MM.1S (cell line): ENCODE results near the gene CAB39L.

Source experiments
- DNase-seq: peaks from one replicate; pipeline ENCODE4 v3.0.0-alpha.2; 2015
- H2AFZ ChIP-seq: fragments of 300-600 bp; sonication (generic); 2 replicates; pipeline ENCODE4 v1.6.0; 2016; ENCODE audit warnings: antibody characterized with exemption, low read length
- H3F3A ChIP-seq: fragments of 300-600 bp; sonication (generic); 2 replicates; pipeline ENCODE4 v1.6.1; 2016; ENCODE audit warnings: mild to moderate bottlenecking, antibody characterized with exemption, low read length, moderate library complexity, mixed read lengths; ENCODE audit not compliant: insufficient read depth
- H3K27ac ChIP-seq: fragments of 300-600 bp; sonication (generic); 2 replicates; pipeline ENCODE4 v1.5.1; 2016; ENCODE audit warnings: mild to moderate bottlenecking, low read length
- H3K27me3 ChIP-seq: fragments of 300-600 bp; sonication (generic); replicated peaks from 2 replicates; pipeline ENCODE4 v1.6.0; 2016; ENCODE audit warnings: low read length; ENCODE audit not compliant: insufficient read depth
- H3K36me3 ChIP-seq: fragments of 300-600 bp; sonication (generic); replicated peaks from 2 replicates; pipeline ENCODE4 v1.6.1; 2016; ENCODE audit warnings: mild to moderate bottlenecking, low read length, mixed read lengths; ENCODE audit not compliant: insufficient read depth
- H3K4me1 ChIP-seq: fragments of 300-600 bp; sonication (generic); 2 replicates; pipeline ENCODE4 v1.6.1; 2016; ENCODE audit warnings: low read length, mixed read lengths
- H3K4me2 ChIP-seq: fragments of 300-600 bp; sonication (generic); 2 replicates; pipeline ENCODE4 v1.6.0; 2016; ENCODE audit warnings: low read depth, low read length
- H3K4me3 ChIP-seq: fragments of 300-600 bp; sonication (generic); 2 replicates; pipeline ENCODE4 v1.5.1; 2016; ENCODE audit warnings: low read length, mixed read lengths
- H3K79me2 ChIP-seq: fragments of 300-600 bp; sonication (generic); 2 replicates; pipeline ENCODE4 v1.6.1; 2016; ENCODE audit warnings: mixed run types, low read length, mixed read lengths
- H3K9ac ChIP-seq: fragments of 300-600 bp; sonication (generic); 2 replicates; pipeline ENCODE4 v1.6.1; 2016; ENCODE audit warnings: low read length, mixed read lengths
- H3K9me2 ChIP-seq: fragments of 300-600 bp; sonication (generic); replicated peaks from 2 replicates; pipeline ENCODE4 v1.6.1; 2016; ENCODE audit warnings: mild to moderate bottlenecking, low read length, mixed read lengths; ENCODE audit not compliant: insufficient read depth
- H3K9me3 ChIP-seq: fragments of 300-600 bp; sonication (generic); replicated peaks from 2 replicates; pipeline ENCODE4 v1.6.1; 2016; ENCODE audit warnings: mild to moderate bottlenecking, low read length, mixed read lengths; ENCODE audit not compliant: insufficient read depth
- H4K20me1 ChIP-seq: fragments of 300-600 bp; sonication (generic); 2 replicates; pipeline ENCODE4 v1.6.1; 2016; ENCODE audit warnings: mild to moderate bottlenecking, low read length, moderate library complexity, mixed read lengths; ENCODE audit not compliant: insufficient read depth
- EZH2 ChIP-seq: fragments of 300-600 bp; sonication (generic); optimal IDR thresholded peaks from 2 replicates; pipeline ENCODE3; 2017; ENCODE audit warnings: low read depth, mild to moderate bottlenecking, antibody characterized with exemption, low read length, mixed read lengths
- EZH2phosphoT487 ChIP-seq: fragments of 300-600 bp; sonication (generic); IDR thresholded peaks from 2 replicates; pipeline ENCODE4 v1.6.1; 2018; ENCODE audit warnings: antibody characterized with exemption, low read length
- TF ChIP-seq, protein P1 (sequence below): fragments of 300-600 bp; sonication (generic); IDR thresholded peaks from 2 replicates; pipeline ENCODE4 v1.5.1; 2016; ENCODE audit warnings: antibody characterized with exemption, low read length, mixed read lengths

The CAB39L gene

DNA sequence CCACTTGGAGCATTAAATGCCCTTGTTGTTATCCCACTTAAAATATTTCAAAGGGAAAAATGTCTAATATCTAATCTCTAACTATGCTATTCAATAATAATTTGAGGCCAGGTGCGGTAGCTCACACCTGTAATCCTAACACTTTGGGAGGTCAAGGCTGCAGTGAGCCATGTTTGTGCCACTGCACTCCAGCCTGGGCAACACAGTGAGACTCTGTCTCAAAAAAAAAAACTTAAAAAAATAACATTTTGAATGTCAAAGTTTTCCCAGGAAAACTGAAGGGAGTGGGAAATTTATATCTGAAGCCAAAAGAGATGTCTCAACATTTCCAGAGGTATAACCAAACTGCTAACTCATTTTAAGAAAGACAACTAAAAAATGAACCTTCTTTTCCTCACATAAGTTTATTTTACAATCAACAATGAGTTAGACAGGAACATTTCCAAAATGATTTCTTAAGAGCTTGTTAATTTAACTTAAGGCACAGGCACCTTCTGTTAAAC is 47.9 kb downstream of the CAB39L start:
- no peak for DNase-seq
- Histone ChIP-seq H3K9me3 (no peaks in the 10 kb centered on the region), H3K27me3 (no peaks in the 10 kb centered on the region), H3K36me3 (no peaks in the 10 kb centered on the region), H3K9me2 (no peaks in the 10 kb centered on the region), H3K4me3 (no peak overlapping the region), H3F3A (no peaks in the 10 kb centered on the region), H3K4me1 (no peaks in the 10 kb centered on the region), H3K9ac (no peak overlapping the region), H4K20me1 (no peaks in the 10 kb centered on the region), H3K79me2 (no peaks in the 10 kb centered on the region), H3K27ac (no peak overlapping the region), H2AFZ (no peak overlapping the region), H3K4me2 (no peak overlapping the region)
- TF ChIP-seq EZH2 (no peak), EZH2phosphoT487 (no peak)
- TF ChIP-seq, protein P1, sequence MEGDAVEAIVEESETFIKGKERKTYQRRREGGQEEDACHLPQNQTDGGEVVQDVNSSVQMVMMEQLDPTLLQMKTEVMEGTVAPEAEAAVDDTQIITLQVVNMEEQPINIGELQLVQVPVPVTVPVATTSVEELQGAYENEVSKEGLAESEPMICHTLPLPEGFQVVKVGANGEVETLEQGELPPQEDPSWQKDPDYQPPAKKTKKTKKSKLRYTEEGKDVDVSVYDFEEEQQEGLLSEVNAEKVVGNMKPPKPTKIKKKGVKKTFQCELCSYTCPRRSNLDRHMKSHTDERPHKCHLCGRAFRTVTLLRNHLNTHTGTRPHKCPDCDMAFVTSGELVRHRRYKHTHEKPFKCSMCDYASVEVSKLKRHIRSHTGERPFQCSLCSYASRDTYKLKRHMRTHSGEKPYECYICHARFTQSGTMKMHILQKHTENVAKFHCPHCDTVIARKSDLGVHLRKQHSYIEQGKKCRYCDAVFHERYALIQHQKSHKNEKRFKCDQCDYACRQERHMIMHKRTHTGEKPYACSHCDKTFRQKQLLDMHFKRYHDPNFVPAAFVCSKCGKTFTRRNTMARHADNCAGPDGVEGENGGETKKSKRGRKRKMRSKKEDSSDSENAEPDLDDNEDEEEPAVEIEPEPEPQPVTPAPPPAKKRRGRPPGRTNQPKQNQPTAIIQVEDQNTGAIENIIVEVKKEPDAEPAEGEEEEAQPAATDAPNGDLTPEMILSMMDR: no peak

DNA sequence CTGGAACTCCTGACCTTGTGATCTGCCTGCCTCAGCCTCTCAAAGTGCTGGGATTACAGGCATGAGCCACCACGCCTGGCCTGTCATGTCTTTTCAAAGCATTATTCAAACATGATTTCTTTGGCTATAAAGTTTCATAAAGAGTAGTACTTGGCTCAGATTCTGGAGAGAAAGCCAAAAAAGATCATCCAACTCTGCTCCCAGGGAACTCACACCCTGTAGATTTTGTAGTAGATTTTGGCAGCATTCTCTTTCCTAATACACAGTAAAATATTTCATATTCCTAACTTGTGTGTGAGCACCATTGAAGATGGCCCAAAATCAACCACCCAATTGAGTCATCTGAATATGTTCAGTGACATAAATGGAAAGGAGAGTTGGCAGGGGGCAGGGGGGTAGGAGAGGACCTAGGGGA is 48.4 kb downstream of the CAB39L start:
- no peaks in the 10 kb centered on the region for H3K9me2 ChIP-seq
- no peak for DNase-seq
- no peak overlapping the region for H3K4me3 ChIP-seq
- H3K9ac ChIP-seq: no peak overlapping the region
- no peak overlapping the region for H3K27ac ChIP-seq
- H3K27me3 ChIP-seq: no peaks in the 10 kb centered on the region
- no peaks in the 10 kb centered on the region for H3K36me3 ChIP-seq
- no peaks in the 10 kb centered on the region for H3F3A ChIP-seq
- no peaks in the 10 kb centered on the region for H3K4me1 ChIP-seq
- H3K9me3 ChIP-seq: no peaks in the 10 kb centered on the region
- no peak overlapping the region for H3K4me2 ChIP-seq
- H4K20me1 ChIP-seq: no peaks in the 10 kb centered on the region
- H2AFZ ChIP-seq: no peak overlapping the region
- TF ChIP-seq, protein P1: no peak
- TF ChIP-seq EZH2phosphoT487: no peak
- TF ChIP-seq EZH2: no peak
- no peaks in the 10 kb centered on the region for H3K79me2 ChIP-seq

DNA sequence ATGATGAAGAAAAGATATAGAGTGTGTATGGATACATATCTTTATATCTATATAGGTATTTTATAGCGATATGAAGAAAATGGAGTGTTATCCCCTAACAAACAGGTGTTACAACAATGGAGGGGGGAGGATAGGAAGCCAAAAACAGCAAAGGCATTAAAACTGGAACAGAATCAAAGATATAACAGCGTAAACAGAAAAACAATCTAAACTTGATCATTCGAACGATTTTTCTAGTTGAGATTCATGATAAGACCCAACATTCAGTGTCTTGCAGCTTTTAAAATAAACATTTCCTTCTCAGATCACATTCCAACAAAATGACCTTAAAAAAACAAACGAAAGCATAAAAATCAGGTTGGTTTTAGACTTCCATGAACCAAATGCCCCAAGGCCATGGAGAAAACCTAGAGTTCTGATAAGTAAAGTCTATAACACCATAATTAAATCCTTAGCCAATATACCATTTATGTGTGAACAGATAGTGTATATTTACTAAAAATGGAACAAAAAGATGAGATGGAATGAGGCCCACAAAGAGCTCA is 55.7 kb downstream of the CAB39L start:
- Histone ChIP-seq H3K27me3 (no peaks in the 10 kb centered on the region), H3K9me2 (no peaks in the 10 kb centered on the region), H3K4me3 (no peak overlapping the region), H3K79me2 (no peaks in the 10 kb centered on the region), H3K4me2 (no peak overlapping the region), H2AFZ (no peak overlapping the region), H3K36me3 (no peaks in the 10 kb centered on the region), H3K9me3 (no peaks in the 10 kb centered on the region), H3K27ac (no peak overlapping the region), H4K20me1 (no peaks in the 10 kb centered on the region), H3F3A (no peaks in the 10 kb centered on the region), H3K4me1 (no peaks in the 10 kb centered on the region), H3K9ac (no peak overlapping the region)
- no peak for DNase-seq
- TF ChIP-seq EZH2phosphoT487 (no peak), EZH2 (no peak)
- TF ChIP-seq, protein P1: no peak
